Iris pigment epithelial cell (primary cell): ENCODE data around the gene AUTS2.

Experiments
- DNase-seq: peaks from one replicate; pipeline ENCODE4 v3.0.0-alpha.2; 2011; ENCODE audit warnings: low read depth

Gene AUTS2

GRCh38 chr7:69656890-69657289 lies 58.6 kb downstream of the AUTS2 start:
- DNase-seq, result peak; percentile 7

DNA sequence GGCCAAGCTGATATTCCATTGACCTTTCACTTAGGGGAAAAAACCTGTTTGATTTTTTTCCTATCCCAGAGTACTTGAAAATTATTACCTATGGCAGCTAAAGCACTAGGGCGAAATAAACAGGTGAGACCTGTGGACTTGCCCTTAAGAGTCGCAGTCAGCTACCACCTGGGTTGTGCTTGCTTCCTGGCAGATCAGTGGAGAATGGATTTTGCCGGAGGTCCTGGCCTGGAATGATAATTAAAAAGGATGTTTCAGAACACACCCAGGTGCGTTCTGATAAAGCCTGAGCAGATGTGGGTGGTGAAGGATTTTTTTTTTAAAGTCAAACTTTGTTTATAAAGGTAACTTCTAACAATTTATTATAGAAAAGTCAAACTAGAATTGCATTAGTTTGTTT lies 59.1 kb downstream of the AUTS2 start:
- DNase-seq, result no peak

DNA sequence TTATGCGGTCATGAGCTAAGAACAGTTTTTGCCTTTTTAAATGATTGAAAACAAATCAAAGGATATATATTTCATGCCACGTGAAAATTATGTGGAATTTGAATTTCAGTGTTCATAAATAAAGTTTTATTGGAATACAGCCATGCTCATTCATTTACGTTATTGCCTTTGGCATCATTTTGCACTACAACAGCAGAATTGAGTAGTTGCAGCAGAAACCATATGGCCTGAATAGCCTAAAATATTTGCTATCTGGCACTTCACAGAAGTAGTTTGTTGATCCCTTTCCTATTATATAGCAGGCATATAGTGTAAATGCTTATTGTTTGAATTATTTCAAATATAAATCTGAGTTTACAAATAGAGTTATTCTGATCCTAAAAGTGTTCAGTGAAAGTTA lies 59.7 kb downstream of the AUTS2 start:
- DNase-seq, result no peak

DNA sequence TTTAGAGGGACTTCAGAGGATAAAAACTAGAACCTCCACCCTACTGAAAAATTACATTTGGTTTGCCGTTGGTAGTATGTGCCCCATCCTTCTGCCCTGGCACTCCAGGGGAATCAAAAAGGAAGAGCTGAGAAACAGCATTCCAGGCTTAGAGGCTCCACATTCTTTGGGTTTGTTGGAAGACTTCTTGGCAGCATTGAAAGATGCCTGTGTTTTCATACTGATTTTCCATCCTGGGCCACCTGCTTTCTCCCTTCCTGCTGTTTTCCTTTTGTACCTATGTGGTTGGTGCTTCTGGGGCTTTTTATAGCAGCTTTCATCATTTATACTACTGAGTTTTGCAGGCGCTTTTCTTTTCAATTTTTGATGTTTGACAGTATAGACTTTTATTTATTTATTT lies 61.7 kb downstream of the AUTS2 start:
- peak; percentile 4 for DNase-seq

- no peak for DNase-seq
Measured at GRCh38 chr7:69661342-69661741, 63.1 kb downstream of the AUTS2 start.

- DNase-seq, result no peak
Measured at GRCh38 chr7:69663911-69664832, 65.9 kb downstream of the AUTS2 start.

- no peak for DNase-seq
Measured at GRCh38 chr7:69665369-69665768, 67.1 kb downstream of the AUTS2 start.

- no peak for DNase-seq
Measured at GRCh38 chr7:69668339-69668870, 70.1 kb downstream of the AUTS2 start.

- DNase-seq, result peak; percentile 7
Measured at GRCh38 chr7:69670701-69671100, 72.4 kb downstream of the AUTS2 start.

DNA sequence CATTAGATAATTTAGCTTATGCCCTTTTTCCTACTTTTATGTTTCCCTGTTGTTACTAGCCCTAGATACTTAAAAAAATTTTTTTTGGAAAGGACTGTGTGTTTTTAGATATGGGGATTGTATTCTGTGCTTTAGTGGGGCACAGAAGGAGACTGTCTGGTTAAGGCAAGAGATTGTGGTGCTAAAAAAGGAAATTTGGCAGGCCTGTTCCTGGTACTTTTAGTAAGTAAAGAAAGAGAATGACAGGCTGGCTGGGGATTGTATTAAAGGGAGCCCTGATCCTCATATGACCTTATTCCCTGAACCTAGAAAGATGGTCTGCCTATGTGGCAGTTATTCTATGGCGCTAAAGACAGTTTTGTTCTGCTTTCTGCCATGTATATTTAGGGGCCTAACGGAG lies 74.8 kb downstream of the AUTS2 start:
- DNase-seq, result no peak

DNA sequence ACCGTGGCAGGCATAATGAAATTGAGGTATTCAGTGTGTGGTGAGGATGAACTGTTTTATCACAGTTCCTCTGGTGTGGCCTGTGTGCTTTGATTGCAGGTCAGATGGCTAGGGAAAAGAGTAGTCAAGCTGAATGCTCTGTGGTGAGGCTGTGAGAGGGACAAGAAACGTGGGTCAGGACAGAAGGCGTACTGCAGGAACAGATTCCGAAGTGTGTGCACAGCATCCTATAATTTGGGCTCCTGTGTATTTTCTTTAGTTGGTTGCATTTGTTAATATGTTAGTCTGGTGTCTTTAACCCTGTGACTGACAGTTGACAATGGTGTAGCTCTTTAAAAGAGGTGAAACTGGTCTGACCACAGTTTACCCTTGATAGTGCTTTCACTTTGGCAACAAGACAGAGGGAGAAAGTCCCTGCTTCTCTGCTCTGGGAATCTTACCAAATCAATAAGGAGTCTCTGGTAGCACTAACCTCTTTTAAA lies 76.5 kb downstream of the AUTS2 start:
- DNase-seq, result no peak

- no peak for DNase-seq
Measured at GRCh38 chr7:69676247-69676646, 78.0 kb downstream of the AUTS2 start.

DNA sequence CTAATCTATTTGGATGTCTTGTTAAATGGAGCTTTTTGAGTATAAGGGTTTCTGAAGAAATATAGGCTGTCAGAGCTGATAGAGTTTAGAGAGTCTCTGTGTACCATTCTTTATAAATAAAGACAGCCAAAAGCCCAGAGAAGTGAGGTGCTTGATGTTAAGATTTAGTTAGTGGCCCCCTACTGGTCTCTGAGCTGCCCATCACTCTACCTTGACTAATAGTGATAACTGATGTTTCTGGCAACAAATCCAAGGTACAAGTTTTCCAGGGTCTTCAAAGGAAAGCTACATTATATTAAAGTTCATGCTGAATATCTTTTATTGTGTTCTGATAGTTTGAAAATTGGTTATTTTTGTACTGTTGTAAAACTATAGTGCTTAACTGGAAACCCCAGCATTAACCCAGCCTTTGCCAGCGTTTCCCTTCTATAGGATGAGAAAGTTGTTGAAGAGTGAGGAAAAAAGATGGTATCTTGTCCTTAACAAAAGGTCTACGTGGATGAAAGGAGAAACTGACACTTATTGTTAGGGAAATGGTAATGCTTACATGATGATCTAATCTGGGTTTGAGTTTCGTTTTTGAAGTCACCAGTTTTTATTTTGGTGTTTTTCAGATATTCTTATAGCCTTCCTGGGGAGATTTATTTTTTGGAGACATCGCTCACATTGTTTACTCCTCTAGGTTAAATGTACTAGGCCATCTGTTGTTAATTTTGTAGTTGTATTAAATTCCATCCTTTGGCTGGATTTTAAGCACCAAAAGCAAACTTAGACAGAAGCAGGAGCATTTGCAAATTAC lies 79.0 kb downstream of the AUTS2 start:
- no peak for DNase-seq

DNA sequence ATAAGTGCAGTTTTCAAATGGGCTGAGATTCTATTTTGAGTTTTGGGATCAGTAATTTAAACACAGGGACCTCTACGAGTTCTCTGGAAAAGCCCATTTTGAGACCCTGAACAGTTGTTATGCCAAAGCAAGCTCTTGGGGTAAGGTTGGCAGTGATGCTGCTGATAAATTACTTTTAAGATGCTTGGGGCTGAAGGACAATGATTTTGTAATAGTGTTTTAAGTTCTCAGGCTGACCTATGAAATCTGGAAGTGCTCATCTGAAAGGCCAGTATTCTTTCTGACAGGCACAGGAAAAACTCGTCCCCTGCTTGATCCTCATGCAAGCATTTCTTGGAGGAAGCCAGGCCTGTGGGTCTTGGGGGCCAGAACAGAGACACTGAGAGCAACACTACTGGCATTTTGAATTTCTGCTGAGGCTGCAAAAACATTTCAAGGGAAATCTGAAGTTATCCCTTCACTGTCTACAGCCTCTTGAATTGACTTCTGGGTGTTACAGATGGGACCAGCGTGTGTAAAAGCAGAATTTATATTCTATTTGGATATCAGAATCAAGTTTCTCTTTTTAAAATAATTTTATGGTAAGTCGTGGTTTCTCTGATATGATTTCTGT lies 79.7 kb downstream of the AUTS2 start:
- no peak for DNase-seq

- no peak for DNase-seq
Measured at GRCh38 chr7:69678494-69679187, 80.4 kb downstream of the AUTS2 start.

GRCh38 chr7:69681181-69681580 lies 82.9 kb downstream of the AUTS2 start:
- no peak for DNase-seq

DNA sequence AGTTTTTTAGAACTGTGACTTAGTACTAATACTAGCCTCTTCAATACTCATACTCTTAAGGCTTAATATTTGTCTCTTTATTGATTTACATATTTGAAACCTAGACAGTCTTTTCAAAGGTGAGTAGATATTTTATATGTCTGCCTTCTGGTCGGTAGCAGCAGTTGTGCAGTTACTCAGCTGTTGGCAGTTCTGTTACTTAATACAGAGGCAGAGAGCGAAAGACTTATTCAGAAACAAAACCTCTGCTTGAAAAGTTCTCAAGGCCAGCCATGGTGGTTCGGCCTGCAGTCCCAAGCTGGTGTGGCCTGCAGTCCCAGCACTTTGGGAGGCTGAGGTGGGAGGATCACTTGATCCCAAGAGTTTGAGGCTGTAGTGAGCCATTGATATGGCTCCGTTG lies 84.2 kb downstream of the AUTS2 start:
- DNase-seq, result no peak

DNA sequence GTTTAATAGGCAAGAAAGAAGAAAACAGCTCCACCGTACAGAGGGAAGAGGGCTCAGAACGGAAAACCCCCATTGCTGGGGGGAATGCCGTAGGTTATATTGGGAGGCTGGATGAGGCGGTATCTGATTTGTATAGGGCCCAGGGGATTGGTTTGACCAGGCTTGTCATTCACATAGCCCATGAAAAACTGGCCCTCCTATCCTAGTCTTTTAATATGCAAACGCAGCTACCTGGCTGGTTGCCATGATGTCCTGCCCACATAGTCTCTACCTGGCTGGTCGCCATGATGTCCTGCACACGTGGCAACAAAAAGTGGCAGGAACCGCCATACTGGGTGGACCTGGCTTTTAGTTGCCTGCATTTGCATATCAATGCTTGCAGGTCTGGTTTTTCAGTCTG lies 84.7 kb downstream of the AUTS2 start:
- DNase-seq, result no peak

GRCh38 chr7:69684369-69685292 lies 86.4 kb downstream of the AUTS2 start:
- no peak for DNase-seq

DNA sequence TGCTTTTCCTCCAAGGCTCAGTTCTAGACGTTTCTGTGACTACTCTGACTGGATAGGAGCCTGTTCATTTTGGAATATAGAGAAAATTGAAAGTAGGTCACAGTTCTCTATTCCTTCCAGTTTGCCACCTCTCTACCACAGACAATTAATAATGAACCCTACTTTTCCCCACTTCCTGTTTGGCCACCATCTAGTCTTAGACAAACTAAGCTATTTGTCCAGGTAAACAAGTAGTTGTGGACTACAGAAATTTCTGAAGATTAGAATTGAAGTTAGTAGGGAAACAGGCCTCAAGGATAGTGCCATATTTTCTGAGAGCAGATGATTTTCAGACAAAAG lies 87.0 kb downstream of the AUTS2 start:
- no peak for DNase-seq

DNA sequence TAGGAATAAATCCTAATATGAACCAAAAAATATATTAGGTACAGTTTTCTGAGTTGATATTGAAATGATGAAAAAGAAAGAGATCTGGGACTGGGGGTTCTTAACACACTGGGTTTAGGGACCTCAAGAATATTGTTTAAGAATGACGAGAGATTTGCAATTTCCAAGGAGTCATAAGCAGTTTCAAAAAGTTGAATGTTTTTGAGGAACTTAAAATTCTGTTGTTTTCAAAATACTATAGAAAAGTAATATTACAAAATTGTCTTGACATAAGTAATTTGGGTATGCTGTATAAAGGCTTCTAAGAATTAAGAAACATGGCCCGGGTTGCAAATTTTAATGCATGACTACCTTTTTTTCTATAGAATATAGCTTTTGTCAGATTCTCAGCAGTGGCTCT lies 88.1 kb downstream of the AUTS2 start:
- DNase-seq, result no peak
